Trophoblast cell (in vitro differentiated cells and primary cell): ENCODE results near the gene CACNA1H.
"Not testable (repeated sequence)": the region's sequence is repeated elsewhere in the genome, so short reads cannot be mapped to it uniquely, and the experiment has no call there.

Experiments
- DNase-seq, 2 donors: peaks; one replicate each; pipeline ENCODE4 v3.0.0-alpha.2; 2016
- H2AFZ ChIP-seq: 2 replicates; pipeline ENCODE4 v1.6.1; 2013; ENCODE audit warnings: low read length, moderate library complexity, mild to moderate bottlenecking; ENCODE audit not compliant: insufficient read depth, poor library complexity
- H2AK5ac ChIP-seq: 2 replicates; pipeline ENCODE4 v1.6.1; 2013; ENCODE audit warnings: mild to moderate bottlenecking, low read length
- H2BK120ac ChIP-seq: 2 replicates; pipeline ENCODE4 v1.6.1; 2013; ENCODE audit warnings: low read length, mild to moderate bottlenecking, moderate library complexity; ENCODE audit not compliant: insufficient read depth, poor library complexity
- H2BK12ac ChIP-seq: 2 replicates; pipeline ENCODE4 v1.6.1; 2013; ENCODE audit warnings: mild to moderate bottlenecking, low read length, moderate library complexity
- H2BK5ac ChIP-seq: 2 replicates; pipeline ENCODE4 v1.6.1; 2013; ENCODE audit warnings: low read length, low read depth, moderate library complexity, mild to moderate bottlenecking; ENCODE audit not compliant: poor library complexity
- H3K14ac ChIP-seq: 2 replicates; pipeline ENCODE4 v1.6.1; 2013; ENCODE audit warnings: mild to moderate bottlenecking, low read length
- H3K18ac ChIP-seq: 2 replicates; pipeline ENCODE4 v1.6.1; 2013; ENCODE audit warnings: mild to moderate bottlenecking, low read length
- H3K23ac ChIP-seq: 2 replicates; pipeline ENCODE4 v1.6.1; 2013; ENCODE audit warnings: low read length
- H3K27ac ChIP-seq: 2 replicates; pipeline ENCODE4 v1.5.1; 2013; ENCODE audit warnings: low read depth, mild to moderate bottlenecking, inconsistent platforms, low read length, moderate library complexity
- H3K27me3 ChIP-seq: 2 replicates; pipeline ENCODE4 v1.6.1; 2013; ENCODE audit warnings: inconsistent platforms, mild to moderate bottlenecking, low read length, moderate library complexity; ENCODE audit not compliant: insufficient read depth
- H3K36me3 ChIP-seq, 2 experiments: 1 replicate in 1 of 2; 2 replicates in 1 of 2; pipeline ENCODE4 v1.6.1; 2013; ENCODE audit warnings: low read length in 2 of 2, mild to moderate bottlenecking in 2 of 2, moderate library complexity in 1 of 2; ENCODE audit not compliant: insufficient read depth in 2 of 2, control insufficient read depth in 1 of 2
- H3K4ac ChIP-seq: 2 replicates; pipeline ENCODE4 v1.6.1; 2013; ENCODE audit warnings: low read depth, mild to moderate bottlenecking, low read length, moderate library complexity
- H3K4me1 ChIP-seq, 2 experiments: 1 replicate in 1 of 2; 2 replicates in 1 of 2; pipeline ENCODE4 v1.6.1; 2013; ENCODE audit warnings: low read length in 2 of 2, mild to moderate bottlenecking in 2 of 2, moderate library complexity in 1 of 2; ENCODE audit not compliant: insufficient read depth in 2 of 2, control insufficient read depth in 1 of 2
- H3K4me2 ChIP-seq: 2 replicates; pipeline ENCODE4 v1.6.1; 2013; ENCODE audit warnings: inconsistent platforms, mild to moderate bottlenecking, low read length, moderate library complexity
- H3K4me3 ChIP-seq: 2 replicates; pipeline ENCODE4 v1.5.1; 2013; ENCODE audit warnings: mild to moderate bottlenecking, low read depth, low read length, inconsistent platforms
- H3K79me1 ChIP-seq: one replicate; pipeline ENCODE4 v1.6.1; 2013; ENCODE audit warnings: low read length
- H3K79me2 ChIP-seq: 2 replicates; pipeline ENCODE4 v1.6.1; 2013; ENCODE audit warnings: low read length, mild to moderate bottlenecking; ENCODE audit not compliant: control insufficient read depth, insufficient read depth, poor library complexity
- H3K9ac ChIP-seq: 2 replicates; pipeline ENCODE4 v1.6.1; 2013; ENCODE audit warnings: mild to moderate bottlenecking, low read length
- H3K9me3 ChIP-seq: 2 replicates; pipeline ENCODE4 v1.6.1; 2013; ENCODE audit warnings: low read depth, mild to moderate bottlenecking, control low read depth, inconsistent platforms, low read length; ENCODE audit not compliant: insufficient read depth
- H4K12ac ChIP-seq: 2 replicates; pipeline ENCODE4 v1.6.1; 2013; ENCODE audit warnings: low read depth, mild to moderate bottlenecking, low read length, moderate library complexity
- H4K8ac ChIP-seq: 2 replicates; pipeline ENCODE4 v1.6.1; 2013; ENCODE audit warnings: low read depth, mild to moderate bottlenecking, low read length, moderate library complexity
- H4K91ac ChIP-seq: one replicate; pipeline ENCODE4 v1.6.1; 2013; ENCODE audit warnings: low read depth, mild to moderate bottlenecking, low read length, moderate library complexity
- WGBS: extraction: QIAGEN DNeasy Blood & Tissue Kit; methylation state at CpG from one replicate; pipeline ENCODE4 v1.1.7; 2013; ENCODE audit warnings: missing lambda C conversion rate; ENCODE audit not compliant: insufficient read length, insufficient coverage; ENCODE audit errors: extremely low coverage; 5-methylcytosine and 5-hydroxymethylcytosine counted together

CACNA1H gene

DNA sequence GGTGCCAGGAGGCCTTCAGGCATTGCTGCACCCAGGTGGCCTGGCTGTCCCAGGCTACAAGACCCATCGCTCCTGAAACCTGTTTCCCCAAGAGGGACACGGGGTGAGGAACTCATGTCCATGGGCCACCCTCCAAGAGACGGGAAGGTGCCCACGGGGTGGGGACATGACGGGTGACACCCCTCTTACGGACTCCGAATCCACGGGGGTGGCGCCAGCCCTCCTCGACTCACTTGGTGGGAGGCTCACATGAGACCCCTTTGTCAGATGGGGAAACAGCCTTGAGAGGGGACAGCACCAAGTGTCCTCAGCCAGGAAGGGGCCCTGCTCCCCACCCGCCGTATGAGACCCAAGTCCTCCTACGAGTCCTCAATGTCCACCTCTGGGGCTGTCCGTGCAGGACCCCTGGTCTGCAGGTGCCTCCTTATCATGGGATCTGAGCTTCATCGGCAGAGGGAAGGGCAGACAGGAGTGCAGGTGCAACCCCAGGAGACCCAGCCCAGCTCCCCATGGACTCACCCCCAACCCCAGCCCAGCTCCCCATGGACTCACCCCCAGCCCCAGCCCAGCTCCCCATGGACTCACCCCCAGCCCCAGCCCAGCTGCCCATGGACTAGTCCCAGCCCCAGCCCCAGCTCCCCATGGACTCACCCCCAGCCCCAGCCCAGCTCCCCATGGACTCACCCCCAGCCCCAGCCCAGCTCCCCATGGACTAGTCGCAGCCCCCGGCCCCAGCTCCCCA is 77.7 kb downstream of the CACNA1H start:
- not testable (repeated sequence) for H3K4ac ChIP-seq, H3K18ac ChIP-seq, H3K23ac ChIP-seq, H3K4me2 ChIP-seq, H3K4me3 ChIP-seq, H3K27me3 ChIP-seq, H3K79me2 ChIP-seq, H2BK12ac ChIP-seq, H2BK5ac ChIP-seq, H3K79me1 ChIP-seq, H2AK5ac ChIP-seq, H3K9ac ChIP-seq, H3K36me3 ChIP-seq, H3K14ac ChIP-seq, H3K9me3 ChIP-seq, H4K91ac ChIP-seq, DNase-seq, H4K12ac ChIP-seq, H3K27ac ChIP-seq, H2AFZ ChIP-seq, H4K8ac ChIP-seq, H3K4me1 ChIP-seq, H2BK120ac ChIP-seq
- no CpG with 5 or more reads among the region's 17 CpGs for WGBS

- H3K27ac ChIP-seq, H3K4me2 ChIP-seq, H2AFZ ChIP-seq, H3K79me1 ChIP-seq, H4K8ac ChIP-seq, H3K9ac ChIP-seq, H3K4me3 ChIP-seq, H2AK5ac ChIP-seq, H3K79me2 ChIP-seq, DNase-seq, H3K9me3 ChIP-seq, H2BK12ac ChIP-seq, H2BK5ac ChIP-seq, H3K23ac ChIP-seq, H3K27me3 ChIP-seq, H4K12ac ChIP-seq, H3K4me1 ChIP-seq, H3K4ac ChIP-seq, H3K14ac ChIP-seq, H3K36me3 ChIP-seq, H4K91ac ChIP-seq, H2BK120ac ChIP-seq, H3K18ac ChIP-seq: not testable (repeated sequence)
- WGBS = no CpG with 5 or more reads among the region's 7 CpGs
Measured at GRCh38 chr16:1231301-1231700, 78.4 kb downstream of the CACNA1H start.

DNA sequence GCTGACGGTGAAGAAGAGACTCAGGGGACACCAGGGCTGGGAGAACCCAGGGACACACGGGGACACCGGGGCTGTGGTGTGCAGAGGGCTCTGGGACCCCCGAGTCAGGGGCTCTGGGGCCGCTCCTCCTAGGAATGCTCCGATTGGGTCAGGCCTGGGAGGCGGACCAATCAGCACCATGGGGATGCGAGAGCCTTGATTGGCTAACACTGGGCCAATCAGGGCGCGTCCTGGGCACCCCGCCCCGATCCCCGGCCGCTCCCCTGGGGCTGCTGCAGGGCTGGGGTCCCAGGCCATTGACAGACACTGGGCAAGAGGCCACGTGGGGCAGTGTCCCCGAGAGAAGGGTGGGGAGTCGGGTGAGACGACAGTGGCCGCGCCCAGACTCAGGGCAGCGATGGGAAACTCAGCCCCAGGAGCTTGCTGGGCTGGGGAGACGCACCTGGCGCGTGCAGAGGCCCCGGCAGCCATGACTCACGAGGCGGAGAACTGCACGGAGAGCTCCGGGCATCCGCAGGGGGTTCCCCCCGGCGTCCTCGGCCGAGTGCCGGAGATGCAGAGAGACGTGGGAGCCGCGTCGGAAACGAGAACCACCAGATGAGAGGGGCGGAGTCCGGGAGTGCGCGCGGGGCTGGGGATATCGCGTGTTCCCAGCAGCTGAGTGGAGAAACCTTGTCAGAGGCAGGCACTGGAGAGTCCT is 79.3 kb downstream of the CACNA1H start:
- H3K9me3 ChIP-seq, H4K91ac ChIP-seq, H2BK12ac ChIP-seq, H3K36me3 ChIP-seq, H3K4me3 ChIP-seq, DNase-seq, H2BK120ac ChIP-seq, H3K4me2 ChIP-seq, H3K27ac ChIP-seq, H4K12ac ChIP-seq, H3K14ac ChIP-seq, H3K18ac ChIP-seq, H2AK5ac ChIP-seq, H3K4ac ChIP-seq, H2BK5ac ChIP-seq, H3K79me1 ChIP-seq, H4K8ac ChIP-seq, H3K9ac ChIP-seq, H2AFZ ChIP-seq, H3K79me2 ChIP-seq, H3K4me1 ChIP-seq, H3K27me3 ChIP-seq, H3K23ac ChIP-seq: not testable (repeated sequence)
- WGBS = no CpG with 5 or more reads among the region's 47 CpGs

DNA sequence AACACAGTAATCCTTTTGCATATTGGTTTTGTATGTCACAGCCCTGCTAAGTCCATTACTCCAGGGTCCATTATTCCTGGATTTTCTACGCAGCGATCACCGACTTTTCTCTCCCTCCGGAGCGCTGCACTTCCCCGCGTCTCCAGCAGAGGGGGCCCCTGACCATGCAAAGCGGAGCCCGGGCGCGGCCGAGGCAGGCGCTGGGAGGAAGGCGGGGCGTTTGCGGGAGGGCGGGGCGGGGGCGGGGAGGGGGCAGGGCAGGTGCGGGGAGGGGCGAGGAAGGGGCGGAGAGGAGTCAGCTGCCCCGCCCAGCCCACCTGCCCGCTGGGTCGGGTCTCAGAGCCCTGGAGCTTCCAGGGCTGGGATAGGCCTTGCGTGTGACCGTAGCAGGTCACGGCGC is 83.8 kb downstream of the CACNA1H start:
- H3K23ac ChIP-seq, H3K4me1 ChIP-seq, H2BK12ac ChIP-seq, H3K27me3 ChIP-seq, DNase-seq, H3K9ac ChIP-seq, H3K4me3 ChIP-seq, H4K91ac ChIP-seq, H3K27ac ChIP-seq, H3K4me2 ChIP-seq, H2BK5ac ChIP-seq, H3K4ac ChIP-seq, H2BK120ac ChIP-seq, H3K9me3 ChIP-seq, H3K79me1 ChIP-seq, H4K8ac ChIP-seq, H3K79me2 ChIP-seq, H4K12ac ChIP-seq, H3K36me3 ChIP-seq, H3K18ac ChIP-seq, H2AK5ac ChIP-seq, H2AFZ ChIP-seq, H3K14ac ChIP-seq: not testable (repeated sequence)
- WGBS = no CpG with 5 or more reads among the region's 29 CpGs
